Measurements from ENCODE around the gene ZNF454. TPM values are rescaled to one million over a fixed set of nuclear protein-coding genes. Genes with fewer than 3 reads are reported as not detected.

ZNF454 gene
- polyA plus RNA-seq, 1 donor from 2014 or later: 0.61 TPM

DNA sequence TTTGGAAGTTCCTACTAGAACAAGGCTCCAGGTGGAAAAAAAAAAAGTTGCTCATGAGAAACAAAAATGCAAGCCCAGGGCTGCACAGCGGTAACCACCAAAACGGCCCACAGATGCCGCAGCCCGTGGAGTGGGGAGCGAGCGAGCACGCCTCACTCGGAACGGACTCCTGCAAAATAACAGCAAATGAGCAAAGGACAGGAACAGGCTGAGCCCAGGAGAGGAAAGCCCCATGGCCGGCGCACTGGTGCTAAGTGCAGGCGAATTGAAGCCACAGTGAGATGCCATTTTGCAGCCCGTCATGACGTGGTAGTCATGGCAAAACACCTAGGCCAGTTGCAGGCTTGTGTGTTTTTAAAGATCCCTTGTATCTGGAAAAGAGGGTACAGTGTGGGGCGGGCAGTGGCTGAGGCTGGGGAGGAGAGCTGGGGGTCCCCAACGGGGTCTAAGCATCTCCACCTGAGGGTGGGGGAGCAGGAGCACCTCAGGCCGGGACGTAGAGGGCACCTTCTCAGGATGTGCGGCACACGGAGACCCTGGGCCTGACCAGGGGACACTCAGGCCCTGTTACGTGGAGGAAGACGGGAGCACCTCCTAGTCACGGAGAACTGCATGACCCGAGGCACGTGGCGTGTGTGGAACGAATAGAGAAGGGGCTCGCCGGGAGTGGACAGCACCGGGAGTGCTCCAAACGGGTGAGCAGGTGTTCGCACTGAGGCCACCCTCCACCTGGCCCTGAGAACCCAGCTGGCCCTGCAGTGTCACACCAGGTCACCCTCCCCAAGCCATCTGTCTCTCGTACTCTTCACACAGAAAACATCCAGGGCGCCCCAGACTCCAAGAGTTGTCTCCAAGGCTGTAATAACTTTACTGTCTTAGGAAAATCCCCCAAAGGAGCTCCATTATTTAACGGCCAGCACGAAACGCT lies 43.4 kb downstream of the ZNF454 start:
- H3K36me3 ChIP-seq (ENCODE audit: insufficient read depth, low read length): no peaks in the 10 kb centered on the region
- no peaks in the 10 kb centered on the region for H3K79me2 ChIP-seq (replicated peaks; ENCODE audit: insufficient read depth, low read length)
- peaks cover 19% of the 10 kb centered on the region for H3K9me3 ChIP-seq (ENCODE audit: low read length)
- no peaks in the 10 kb centered on the region for H3F3A ChIP-seq (ENCODE audit: insufficient read depth, low read length, poor library complexity, severe bottlenecking)
- H2AFZ ChIP-seq (ENCODE audit: low read depth, low read length): no peak overlapping the region
- no peaks in the 10 kb centered on the region for H3K27me3 ChIP-seq (ENCODE audit: insufficient read depth, low read depth, low read length)
- H3K4me2 ChIP-seq (ENCODE audit: low read length): no peak overlapping the region
- no peaks in the 10 kb centered on the region for H4K20me1 ChIP-seq (ENCODE audit: insufficient read depth)
- no peak for TF ChIP-seq RAD21 (conservative IDR thresholded peaks at IDR 0.05)
- no peak for TF ChIP-seq POLR2AphosphoS5 (IDR thresholded peaks at IDR 0.05)
- no peak for TF ChIP-seq CTCF (IDR thresholded peaks at IDR 0.05; ENCODE audit: poor library complexity, severe bottlenecking)
- no peak for TF ChIP-seq EZH2 (IDR thresholded peaks at IDR 0.05; ENCODE audit: borderline replicate concordance, insufficient read depth, low read length, poor library complexity, severe bottlenecking)
- TF ChIP-seq MXI1 (conservative IDR thresholded peaks at IDR 0.05; ENCODE audit: poor library complexity, severe bottlenecking): no peak
- TF ChIP-seq TAF1 (IDR thresholded peaks at IDR 0.05; ENCODE audit: low read depth): no peak
- TF ChIP-seq EP300 (conservative IDR thresholded peaks at IDR 0.05; ENCODE audit: poor library complexity, severe bottlenecking): no peak
- no peak for TF ChIP-seq REST (IDR thresholded peaks at IDR 0.05; ENCODE audit: borderline replicate concordance)
- TF ChIP-seq SMC3 (conservative IDR thresholded peaks at IDR 0.05; ENCODE audit: poor library complexity): no peak
- H3K9ac ChIP-seq (ENCODE audit: low read length): no peak overlapping the region
- no peaks in the 10 kb centered on the region for H3K9me2 ChIP-seq (ENCODE audit: insufficient read depth, low read length)
- H3K4me3 ChIP-seq (ENCODE audit: low read length): no peak overlapping the region
- no peak overlapping the region for H3K27ac ChIP-seq (ENCODE audit: low read length)

DNA sequence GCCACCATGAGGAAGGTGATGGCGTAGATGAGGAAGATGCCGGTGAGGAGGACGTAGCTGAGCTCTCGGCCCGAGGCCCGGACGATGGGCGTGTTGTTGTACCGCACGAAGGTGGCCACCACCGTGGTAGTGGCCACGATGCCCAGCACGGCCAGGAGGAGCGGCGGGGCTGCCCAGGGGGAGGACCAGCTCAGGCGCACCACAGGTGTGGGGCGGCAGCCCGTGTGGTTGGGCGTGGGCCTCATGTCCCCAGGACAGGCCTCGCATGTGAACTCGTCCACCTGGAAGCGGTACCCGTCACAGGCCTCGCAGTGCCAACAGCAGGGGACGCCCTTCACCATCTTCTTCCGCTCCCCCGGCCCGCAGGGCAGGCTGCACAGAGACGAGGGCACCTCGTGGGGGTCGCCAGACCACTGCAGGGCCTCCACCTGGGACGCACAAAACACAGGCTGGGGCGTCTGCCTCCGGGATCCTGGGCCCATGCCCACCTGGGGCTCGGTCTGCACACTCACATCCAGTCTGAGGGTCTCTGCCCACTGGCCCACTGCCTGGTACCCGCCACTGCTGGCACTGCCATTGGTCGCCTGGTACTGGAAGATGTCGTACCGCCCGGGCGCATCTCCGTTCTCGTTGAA lies 45.4 kb downstream of the ZNF454 start:
- Histone ChIP-seq H3K27ac (ENCODE audit: low read length) (no peak overlapping the region), H4K20me1 (ENCODE audit: insufficient read depth) (no peaks in the 10 kb centered on the region), H3K4me2 (ENCODE audit: low read length) (no peak overlapping the region), H3K9ac (ENCODE audit: low read length) (no peak overlapping the region), H3K4me3 (ENCODE audit: low read length) (no peak overlapping the region), H3K9me3 (ENCODE audit: low read length) (peaks cover 19% of the 10 kb centered on the region), H3K9me2 (ENCODE audit: insufficient read depth, low read length) (no peaks in the 10 kb centered on the region), H3F3A (ENCODE audit: insufficient read depth, low read length, poor library complexity, severe bottlenecking) (no peaks in the 10 kb centered on the region), H3K79me2 (replicated peaks; ENCODE audit: insufficient read depth, low read length) (no peaks in the 10 kb centered on the region), H2AFZ (ENCODE audit: low read depth, low read length) (no peak overlapping the region), H3K27me3 (ENCODE audit: insufficient read depth, low read depth, low read length) (no peaks in the 10 kb centered on the region), H3K36me3 (ENCODE audit: insufficient read depth, low read length) (no peaks in the 10 kb centered on the region)
- TF ChIP-seq TAF1 (IDR thresholded peaks at IDR 0.05; ENCODE audit: low read depth) (no peak), CTCF (IDR thresholded peaks at IDR 0.05; ENCODE audit: poor library complexity, severe bottlenecking) (no peak), REST (IDR thresholded peaks at IDR 0.05; ENCODE audit: borderline replicate concordance) (no peak), EP300 (conservative IDR thresholded peaks at IDR 0.05; ENCODE audit: poor library complexity, severe bottlenecking) (no peak), EZH2 (IDR thresholded peaks at IDR 0.05; ENCODE audit: borderline replicate concordance, insufficient read depth, low read length, poor library complexity, severe bottlenecking) (no peak), RAD21 (conservative IDR thresholded peaks at IDR 0.05) (no peak), SMC3 (conservative IDR thresholded peaks at IDR 0.05; ENCODE audit: poor library complexity) (no peak), POLR2AphosphoS5 (IDR thresholded peaks at IDR 0.05) (no peak)
